Naive thymus-derived CD4-positive, alpha-beta T cell (primary cell): ENCODE results near the gene ANKRD55. TPM values are rescaled to one million over a fixed set of nuclear protein-coding genes. Genes with fewer than 3 reads are reported as not detected.

Experiments
- ATAC-seq: fragments of 150-1000 bp; cut with Tn5 transposase; 2 replicates; pipeline ENCODE4 v1.10.0; 2021; ENCODE audit warnings: mild to moderate bottlenecking, moderate library complexity
- CTCF ChIA-PET: fragments of 350-600 bp; sonication (Branson Sonifier 250); formaldehyde crosslinking; loops from one replicate; lab custom pipeline; 2021; ENCODE audit warnings: antibody characterized with exemption; lab: Charles Lee
- POLR2A ChIA-PET: fragments of 350-600 bp; sonication (Branson Sonifier 250); formaldehyde crosslinking; loops from one replicate; lab custom pipeline; 2021; ENCODE audit warnings: antibody characterized with exemption, inconsistent platforms; lab: Charles Lee
- DNase-seq, 9 donors: peaks; one replicate each; pipeline versions ENCODE4 v3.0.0 to v3.0.0-alpha.2; 2020 to 2022; ENCODE audit warnings: mixed read lengths in 1 of 9
- H3K27ac ChIP-seq: one replicate; pipeline ENCODE4 v1.7.0; 2013; ENCODE audit warnings: mild to moderate bottlenecking, low read depth, low read length, moderate library complexity
- H3K27me3 ChIP-seq, 2 donors: one replicate each; pipeline ENCODE4 v1.7.0; 2013; ENCODE audit warnings: low read length in 2 of 2, mild to moderate bottlenecking in 2 of 2, moderate library complexity in 2 of 2; ENCODE audit not compliant: control insufficient read depth in 2 of 2, insufficient read depth in 2 of 2
- H3K36me3 ChIP-seq, 3 experiments: 1 replicate in 2 of 3; 2 replicates in 1 of 3; pipeline ENCODE4 v1.7.0; 2013; ENCODE audit warnings: low read length in 3 of 3, mild to moderate bottlenecking in 3 of 3, moderate library complexity in 1 of 3; ENCODE audit not compliant: insufficient read depth in 3 of 3, control insufficient read depth in 2 of 3
- H3K4me1 ChIP-seq, 2 donors: one replicate each; pipeline ENCODE4 v1.7.0; 2013; ENCODE audit warnings: low read length in 2 of 2, mild to moderate bottlenecking in 2 of 2, moderate library complexity in 1 of 2; ENCODE audit not compliant: control insufficient read depth in 2 of 2, insufficient read depth in 2 of 2
- H3K4me3 ChIP-seq: 2 replicates; pipeline ENCODE4 v1.7.0; 2013; ENCODE audit warnings: mild to moderate bottlenecking, low read length
- H3K9me3 ChIP-seq, 3 experiments: 1 replicate in 2 of 3; 2 replicates in 1 of 3; pipeline ENCODE4 v1.7.0; 2013; ENCODE audit warnings: low read length in 3 of 3; ENCODE audit not compliant: control insufficient read depth in 2 of 3
- H3K27ac Mint-ChIP-seq, 9 donors: one replicate each; pipeline ENCODE4 v1.8.0; 2020 to 2022; ENCODE audit warnings: mixed read lengths in 9 of 9, mild to moderate bottlenecking in 8 of 9, moderate library complexity in 5 of 9, inconsistent platforms in 2 of 9
- H3K27me3 Mint-ChIP-seq, 5 donors: one replicate each; pipeline ENCODE4 v1.8.0; 2021 to 2022; ENCODE audit warnings: mixed read lengths in 5 of 5, mild to moderate bottlenecking in 1 of 5
- H3K36me3 Mint-ChIP-seq, 5 donors: one replicate each; pipeline ENCODE4 v1.8.0; 2020 to 2022; ENCODE audit warnings: mixed read lengths in 5 of 5, mild to moderate bottlenecking in 3 of 5, inconsistent platforms in 1 of 5
- H3K4me1 Mint-ChIP-seq, 7 donors: one replicate each; pipeline ENCODE4 v1.8.0; 2020 to 2022; ENCODE audit warnings: mixed read lengths in 7 of 7, mild to moderate bottlenecking in 3 of 7, inconsistent platforms in 1 of 7
- H3K4me3 Mint-ChIP-seq, 10 donors: one replicate each; pipeline ENCODE4 v1.8.0; 2020 to 2022; ENCODE audit warnings: mild to moderate bottlenecking in 10 of 10, mixed read lengths in 10 of 10, moderate library complexity in 6 of 10, inconsistent platforms in 2 of 10
- H3K9me3 Mint-ChIP-seq, 11 donors: one replicate each; pipeline ENCODE4 v1.8.0; 2020 to 2022; ENCODE audit warnings: mixed read lengths in 11 of 11, mild to moderate bottlenecking in 4 of 11, inconsistent platforms in 1 of 11, moderate library complexity in 1 of 11
- intact Hi-C, 2 donors: fragments of 100-400 bp; cut with micrococcal nuclease; formaldehyde crosslinking; loops; one replicate each; pipeline ENCODE4 v1.15.1; 2023
- polyA plus RNA-seq, 2 donors: library from polyadenylated mRNA; unstranded; fragments of 300-500 nt; fragmentation: Illumina TruSeq; gene quantifications; one replicate each; pipeline ENCODE4 v1.2.3, GENCODE V29; 2021
- total RNA-seq, 6 experiments: library from RNA in 5 of 6; stranded (reverse) in 5 of 6; gene quantifications; 1 replicate in 5 of 6; 2 replicates in 1 of 6; pipeline ENCODE4 v1.2.3 and lab custom pipeline; 2021 to 2026

Gene ANKRD55
- total and polyA plus RNA-seq, 7 experiments from 2014 or later, result 7.1 to 89.7 (median 24.4) TPM

DNA sequence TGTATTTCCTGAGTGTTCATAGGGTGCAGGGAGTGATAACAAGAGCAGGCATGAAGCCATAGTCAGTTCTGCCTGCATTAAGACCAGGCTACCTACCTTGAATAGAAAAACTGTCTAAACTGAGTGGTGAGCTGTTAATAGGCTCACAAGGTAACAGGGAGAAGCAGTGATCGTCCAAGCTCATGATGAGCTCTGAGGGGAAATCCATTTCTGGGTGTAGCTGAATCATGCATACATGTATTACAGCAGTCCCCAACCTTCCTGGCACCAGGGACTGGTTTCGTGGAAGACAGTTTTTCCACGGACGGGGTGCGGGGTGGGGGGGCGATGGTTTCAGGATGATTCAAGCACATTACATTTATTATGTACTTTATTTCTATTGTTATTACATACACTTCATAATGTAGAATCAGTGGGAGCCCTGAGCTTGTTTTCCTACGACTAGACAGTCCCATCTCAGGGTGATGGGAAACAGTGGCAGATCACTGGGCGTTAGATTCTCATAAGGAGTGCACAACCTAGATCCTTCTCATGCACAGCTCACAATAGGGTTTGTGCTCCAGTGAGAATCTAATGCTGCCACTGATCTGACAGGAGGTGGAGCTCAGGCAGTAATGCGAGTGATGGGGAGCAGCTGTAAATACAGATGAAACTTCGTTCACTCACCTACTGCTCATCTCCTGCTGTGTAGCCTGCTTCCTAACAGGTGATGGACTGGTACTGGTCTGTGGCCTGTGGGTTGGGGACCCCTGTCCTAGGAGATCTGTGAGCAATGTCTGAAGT, 138.4 kb downstream of the ANKRD55 start:
- DNase-seq (peak in 2 of 9 donors; percentile 40 to 60), ATAC-seq (peak; percentile 60)
- no peaks in the 10 kb centered on the region for H3K36me3 ChIP-seq
- peaks cover 0 to 20% (median 14%) of the 10 kb centered on the region in 5 donors for H3K36me3 Mint-ChIP-seq
- no peaks in the 10 kb centered on the region for H3K9me3 ChIP-seq
- peaks cover 0 to 94% of the 10 kb centered on the region in 2 donors for H3K4me1 ChIP-seq
- peak overlapping the region; percentile 25 to 77 (median 60) for H3K4me3 Mint-ChIP-seq
- peaks cover 0 to 2% (median 0%) of the 10 kb centered on the region in 11 donors for H3K9me3 Mint-ChIP-seq
- intact Hi-C loops, result loop anchor here (1.0 to 5.0 kb wide), 3 partner anchors 8 to 42 kb away; no protein-coding TSS in a partner anchor
- CTCF ChIA-PET, result interaction anchor here (0.5 to 1.7 kb wide), 14 partner anchors 9 to 115 kb away, joined by 3 to 14 read pairs (median 4); no protein-coding TSS in a partner anchor
- peaks cover 53 to 96% (median 85%) of the 10 kb centered on the region in 7 donors for H3K4me1 Mint-ChIP-seq
- POLR2A ChIA-PET, result interaction anchor here (0.5 to 7.4 kb wide), 29 partner anchors 9 to 110 kb away, joined by 3 to 78 read pairs (median 5); partner anchors contain the start of gene IL6ST
- peak overlapping the region; percentile 66 to 100 (median 91) for H3K27ac Mint-ChIP-seq
- no peaks in the 10 kb centered on the region for H3K27me3 Mint-ChIP-seq
- H3K27me3 ChIP-seq, result no peaks in the 10 kb centered on the region
- H3K4me3 ChIP-seq, result no peak overlapping the region
- peak overlapping the region; percentile 54 for H3K27ac ChIP-seq

DNA sequence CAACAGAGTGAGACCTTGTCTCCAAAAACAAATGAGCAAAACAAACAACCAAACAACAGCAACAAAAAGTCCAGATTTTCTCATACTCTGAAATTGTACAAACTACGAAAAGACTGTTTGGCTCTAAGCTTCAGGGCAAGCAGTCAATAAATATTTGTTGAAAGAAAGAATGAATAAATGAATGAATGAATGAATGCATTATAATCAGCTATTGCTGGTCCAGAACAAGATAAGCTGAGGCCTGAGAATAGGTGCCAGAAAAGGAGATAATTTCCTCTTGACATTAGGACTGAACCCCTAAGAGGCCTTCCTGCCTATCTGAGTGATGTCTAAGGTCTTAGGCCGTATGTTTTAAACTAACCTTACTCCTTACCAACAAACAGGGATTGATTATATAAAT, 139.2 kb downstream of the ANKRD55 start:
- CTCF ChIA-PET, result interaction anchor here (0.7 to 1.7 kb wide), 10 partner anchors 13 to 111 kb away, joined by 3 to 14 read pairs (median 3); no protein-coding TSS in a partner anchor
- POLR2A ChIA-PET, result interaction anchor here (0.9 to 7.4 kb wide), 20 partner anchors 10 to 109 kb away, joined by 3 to 78 read pairs (median 4); partner anchors contain the start of gene IL6ST
- Mint-ChIP-seq H3K9me3 (peaks cover 0 to 2% (median 0%) of the 10 kb centered on the region in 11 donors), H3K36me3 (peaks cover 0 to 17% (median 14%) of the 10 kb centered on the region in 5 donors), H3K27me3 (no peaks in the 10 kb centered on the region), H3K27ac (peak overlapping the region; percentile 66 to 100 (median 90)), H3K4me3 (peak overlapping the region in 9 of 10 donors; percentile 0 to 71 (median 56)), H3K4me1 (peaks cover 47 to 97% (median 86%) of the 10 kb centered on the region in 7 donors)
- H3K27me3 ChIP-seq, result no peaks in the 10 kb centered on the region
- ATAC-seq (no peak), DNase-seq (no peak)
- no peaks in the 10 kb centered on the region for H3K9me3 ChIP-seq
- H3K36me3 ChIP-seq, result no peaks in the 10 kb centered on the region
- H3K4me1 ChIP-seq, result peaks cover 0 to 93% of the 10 kb centered on the region in 2 donors
- intact Hi-C loops, result loop anchor here (1.0 to 5.0 kb wide), 3 partner anchors 8 to 42 kb away; no protein-coding TSS in a partner anchor
- peak overlapping the region; percentile 54 for H3K27ac ChIP-seq
- no peak overlapping the region for H3K4me3 ChIP-seq

DNA sequence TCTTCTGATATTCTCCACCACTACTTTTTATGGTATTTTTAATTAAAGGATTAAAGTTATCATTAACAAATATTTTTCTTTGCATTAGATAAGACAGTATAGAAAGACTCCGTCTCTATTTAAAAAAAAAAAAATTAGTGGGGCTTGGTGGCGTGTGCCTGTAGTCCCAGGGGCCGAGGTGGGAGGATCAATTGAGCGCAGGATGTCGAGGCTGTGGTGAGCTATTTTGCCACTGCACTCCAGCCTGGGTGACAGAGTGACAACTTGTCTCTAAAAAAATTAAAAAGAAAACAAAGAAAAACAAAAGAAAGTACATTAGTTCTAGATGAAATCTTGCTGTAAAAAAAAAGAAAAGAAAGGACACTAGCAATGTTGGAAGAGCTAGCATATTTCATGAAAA, 141.0 kb downstream of the ANKRD55 start:
- H3K27me3 Mint-ChIP-seq, result no peaks in the 10 kb centered on the region
- intact Hi-C loops, result loop anchor here in 1 of 2 donors (5.0 kb wide), 1 partner anchor 40 kb away; no protein-coding TSS in a partner anchor
- ChIA-PET CTCF (interaction anchor here (0.6 kb wide), 1 partner anchor 45 kb away, joined by 3 read pairs; no protein-coding TSS in a partner anchor), POLR2A (interaction anchor here (0.5 to 7.4 kb wide), 13 partner anchors 12 to 1483 kb away, joined by 3 to 78 read pairs (median 4); partner anchors contain the start of gene IL6ST)
- peaks cover 40 to 86% (median 72%) of the 10 kb centered on the region in 7 donors for H3K4me1 Mint-ChIP-seq
- ATAC-seq (no peak), DNase-seq (no peak)
- Histone ChIP-seq H3K36me3 (no peaks in the 10 kb centered on the region), H3K4me1 (peaks cover 0 to 78% of the 10 kb centered on the region in 2 donors), H3K9me3 (no peaks in the 10 kb centered on the region), H3K4me3 (no peak overlapping the region), H3K27me3 (no peaks in the 10 kb centered on the region), H3K27ac (peak overlapping the region; percentile 56)
- H3K9me3 Mint-ChIP-seq, result peaks cover 0 to 2% (median 0%) of the 10 kb centered on the region in 11 donors
- peak overlapping the region; percentile 7 to 100 (median 90) for H3K27ac Mint-ChIP-seq
- H3K4me3 Mint-ChIP-seq, result peak overlapping the region in 9 of 10 donors; percentile 56 to 89 (median 73)
- peaks cover 0 to 8% (median 6%) of the 10 kb centered on the region in 5 donors for H3K36me3 Mint-ChIP-seq

DNA sequence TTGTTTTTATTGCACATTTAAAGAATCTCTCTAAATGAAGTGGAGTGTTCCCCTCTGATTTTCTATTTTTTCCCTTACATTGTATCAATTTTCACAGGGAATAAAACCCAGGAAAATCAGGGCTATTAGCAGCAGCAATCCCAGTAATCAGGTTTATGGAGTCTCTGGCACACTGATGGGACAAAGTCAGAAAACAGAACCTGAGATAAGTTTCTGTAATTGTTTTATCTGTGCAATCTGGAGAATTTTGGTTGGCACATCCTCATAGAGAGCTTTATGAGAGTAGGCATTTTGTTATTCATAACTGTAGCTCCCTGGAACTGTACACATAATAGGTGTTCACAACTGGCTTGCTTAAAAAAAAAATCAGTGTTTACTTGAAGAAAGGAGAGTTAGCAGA, 141.5 kb downstream of the ANKRD55 start:
- Mint-ChIP-seq H3K36me3 (peaks cover 0 to 8% (median 5%) of the 10 kb centered on the region in 5 donors), H3K27me3 (no peaks in the 10 kb centered on the region), H3K27ac (peak overlapping the region; percentile 16 to 100 (median 90)), H3K9me3 (peaks cover 0 to 2% (median 0%) of the 10 kb centered on the region in 11 donors), H3K4me1 (peaks cover 40 to 83% (median 70%) of the 10 kb centered on the region in 7 donors), H3K4me3 (peak overlapping the region; percentile 41 to 89 (median 72))
- peak overlapping the region; percentile 18 for H3K4me3 ChIP-seq
- H3K36me3 ChIP-seq, result no peaks in the 10 kb centered on the region
- ATAC-seq (no peak), DNase-seq (no peak)
- no peaks in the 10 kb centered on the region for H3K27me3 ChIP-seq
- H3K9me3 ChIP-seq, result no peaks in the 10 kb centered on the region
- intact Hi-C loops, result loop anchor here (1.0 to 5.0 kb wide), 3 partner anchors 9 to 39 kb away; no protein-coding TSS in a partner anchor
- POLR2A ChIA-PET, result interaction anchor here (0.7 to 7.4 kb wide), 10 partner anchors 12 to 109 kb away, joined by 3 to 78 read pairs (median 4); partner anchors contain the start of gene IL6ST
- peak overlapping the region; percentile 56 for H3K27ac ChIP-seq
- H3K4me1 ChIP-seq, result peaks cover 0 to 76% of the 10 kb centered on the region in 2 donors
- CTCF ChIA-PET, result interaction anchor here (1.2 kb wide), 1 partner anchor 69 kb away, joined by 3 read pairs; no protein-coding TSS in a partner anchor

DNA sequence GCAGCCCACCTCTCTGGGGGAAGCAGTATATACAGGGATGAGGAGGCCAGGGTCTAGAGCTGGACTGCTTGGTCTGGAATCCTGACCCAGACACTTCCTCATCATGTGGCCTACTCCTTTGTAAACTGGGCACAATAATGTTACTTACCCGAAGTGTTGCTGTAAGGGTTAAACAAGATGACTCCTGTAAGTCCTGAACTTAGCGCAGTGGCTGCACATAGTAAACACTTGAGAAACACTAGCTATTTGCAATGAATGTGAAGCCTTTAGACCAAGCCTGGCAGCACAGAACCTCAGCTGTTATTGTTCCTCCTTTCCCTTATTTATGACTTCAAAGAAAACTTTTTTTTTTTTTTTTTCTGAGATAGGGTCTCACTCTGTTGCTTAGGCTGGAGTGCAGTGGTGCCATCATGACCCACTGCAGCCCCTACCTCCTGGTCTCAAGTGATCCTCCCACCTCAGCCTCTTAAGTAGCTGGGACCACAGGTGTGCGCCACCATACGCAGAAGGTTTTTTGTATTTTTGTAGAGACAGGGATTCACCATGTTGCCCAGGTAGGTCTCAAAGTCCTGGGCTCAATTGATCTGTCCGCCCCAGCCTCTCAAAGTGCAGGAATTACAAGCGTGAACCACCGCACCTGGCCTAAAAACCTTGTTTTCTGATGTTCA, 142.2 kb downstream of the ANKRD55 start:
- H3K27me3 ChIP-seq, result no peaks in the 10 kb centered on the region
- Mint-ChIP-seq H3K36me3 (peaks cover 0 to 9% (median 5%) of the 10 kb centered on the region in 5 donors), H3K9me3 (no peaks in the 10 kb centered on the region), H3K27me3 (no peaks in the 10 kb centered on the region), H3K4me1 (peaks cover 39 to 80% (median 70%) of the 10 kb centered on the region in 7 donors), H3K27ac (peak overlapping the region in 8 of 9 donors; percentile 69 to 100 (median 90)), H3K4me3 (peak overlapping the region; percentile 41 to 89 (median 72))
- peak overlapping the region; percentile 56 for H3K27ac ChIP-seq
- intact Hi-C loops, result loop anchor here (1.0 to 5.0 kb wide), 3 partner anchors 9 to 39 kb away; no protein-coding TSS in a partner anchor
- DNase-seq, result no peak
- ChIA-PET POLR2A (interaction anchor here (0.5 to 7.4 kb wide), 12 partner anchors 11 to 1445 kb away, joined by 3 to 78 read pairs (median 3); partner anchors contain the start of gene IL6ST), CTCF (interaction anchor here (1.2 to 1.3 kb wide), 3 partner anchors 9 to 70 kb away, joined by 3 to 5 read pairs (median 3); no protein-coding TSS in a partner anchor)
- no peaks in the 10 kb centered on the region for H3K9me3 ChIP-seq
- no peaks in the 10 kb centered on the region for H3K36me3 ChIP-seq
- peaks cover 0 to 69% of the 10 kb centered on the region in 2 donors for H3K4me1 ChIP-seq
- peak overlapping the region; percentile 18 for H3K4me3 ChIP-seq
- ATAC-seq, result no peak
